CD8-positive, alpha-beta memory T cell (primary cell): ENCODE data around the gene KLHL13. TPM values are rescaled to one million over a fixed set of nuclear protein-coding genes. Genes with fewer than 3 reads are reported as not detected.

ENCODE experiments used
- CTCF ChIA-PET: fragments of 350-600 bp; sonication (Branson Sonifier 250); formaldehyde crosslinking; loops from one replicate; lab custom pipeline; 2021; ENCODE audit warnings: antibody characterized with exemption; lab: Charles Lee
- POLR2A ChIA-PET: fragments of 350-600 bp; sonication (Branson Sonifier 250); formaldehyde crosslinking; loops from one replicate; lab custom pipeline; 2021; ENCODE audit warnings: antibody characterized with exemption; lab: Charles Lee
- DNase-seq, 5 donors: peaks; one replicate each; pipeline versions ENCODE4 v3.0.0 to v3.0.0-alpha.2; 2020 to 2022; ENCODE audit warnings: mixed read lengths in 1 of 5
- H3K27ac ChIP-seq: one replicate; pipeline ENCODE4 v1.7.0; 2013; ENCODE audit warnings: low read depth, mild to moderate bottlenecking, low read length, moderate library complexity
- H3K27me3 ChIP-seq: 2 replicates; pipeline ENCODE4 v1.7.0; 2013; ENCODE audit warnings: low read length, mild to moderate bottlenecking; ENCODE audit not compliant: insufficient read depth, poor library complexity, severe bottlenecking
- H3K36me3 ChIP-seq: 2 replicates; pipeline ENCODE4 v1.7.0; 2013; ENCODE audit warnings: mild to moderate bottlenecking, low read length, moderate library complexity; ENCODE audit not compliant: insufficient read depth
- H3K4me1 ChIP-seq: 2 replicates; pipeline ENCODE4 v1.7.0; 2013; ENCODE audit warnings: mild to moderate bottlenecking, low read length, moderate library complexity; ENCODE audit not compliant: insufficient read depth
- H3K4me3 ChIP-seq: 2 replicates; pipeline ENCODE4 v1.7.0; 2013; ENCODE audit warnings: mild to moderate bottlenecking, low read length
- H3K9me3 ChIP-seq: 2 replicates; pipeline ENCODE4 v1.7.0; 2013; ENCODE audit warnings: mild to moderate bottlenecking, low read length
- H3K27ac Mint-ChIP-seq, 8 donors: one replicate each; pipeline ENCODE4 v1.8.0; 2020 to 2021; ENCODE audit warnings: mixed read lengths in 8 of 8, mild to moderate bottlenecking in 6 of 8, inconsistent platforms in 3 of 8, moderate library complexity in 3 of 8
- H3K27me3 Mint-ChIP-seq, 2 donors: one replicate each; pipeline ENCODE4 v1.8.0; 2020 to 2021; ENCODE audit warnings: mixed read lengths in 2 of 2, mild to moderate bottlenecking in 1 of 2, moderate library complexity in 1 of 2
- H3K36me3 Mint-ChIP-seq, 3 donors: one replicate each; pipeline ENCODE4 v1.8.0; 2020 to 2021; ENCODE audit warnings: mixed read lengths in 3 of 3, inconsistent platforms in 1 of 3, mild to moderate bottlenecking in 1 of 3
- H3K4me1 Mint-ChIP-seq, 3 donors: one replicate each; pipeline ENCODE4 v1.8.0; 2020 to 2021; ENCODE audit warnings: mixed read lengths in 3 of 3, inconsistent platforms in 1 of 3, mild to moderate bottlenecking in 1 of 3
- H3K4me3 Mint-ChIP-seq, 7 donors: one replicate each; pipeline ENCODE4 v1.8.0; 2020 to 2021; ENCODE audit warnings: mixed read lengths in 7 of 7, mild to moderate bottlenecking in 6 of 7, moderate library complexity in 4 of 7, inconsistent platforms in 2 of 7
- H3K9me3 Mint-ChIP-seq, 5 donors: one replicate each; pipeline ENCODE4 v1.8.0; 2020 to 2022; ENCODE audit warnings: mixed read lengths in 5 of 5, mild to moderate bottlenecking in 3 of 5, moderate library complexity in 2 of 5, inconsistent platforms in 1 of 5
- polyA plus RNA-seq: library from polyadenylated mRNA; unstranded; fragments of 300-500 nt; fragmentation: Illumina TruSeq; gene quantifications from one replicate; pipeline ENCODE4 v1.2.3, GENCODE V29; 2021
- total RNA-seq, 2 experiments: library from RNA; stranded (reverse); gene quantifications; one replicate each; pipeline ENCODE4 v1.2.3, GENCODE V29; 2021

The KLHL13 gene
- total and polyA plus RNA-seq, 3 experiments from 2014 or later: 0.11 to 0.24 (median 0.20) TPM

DNA sequence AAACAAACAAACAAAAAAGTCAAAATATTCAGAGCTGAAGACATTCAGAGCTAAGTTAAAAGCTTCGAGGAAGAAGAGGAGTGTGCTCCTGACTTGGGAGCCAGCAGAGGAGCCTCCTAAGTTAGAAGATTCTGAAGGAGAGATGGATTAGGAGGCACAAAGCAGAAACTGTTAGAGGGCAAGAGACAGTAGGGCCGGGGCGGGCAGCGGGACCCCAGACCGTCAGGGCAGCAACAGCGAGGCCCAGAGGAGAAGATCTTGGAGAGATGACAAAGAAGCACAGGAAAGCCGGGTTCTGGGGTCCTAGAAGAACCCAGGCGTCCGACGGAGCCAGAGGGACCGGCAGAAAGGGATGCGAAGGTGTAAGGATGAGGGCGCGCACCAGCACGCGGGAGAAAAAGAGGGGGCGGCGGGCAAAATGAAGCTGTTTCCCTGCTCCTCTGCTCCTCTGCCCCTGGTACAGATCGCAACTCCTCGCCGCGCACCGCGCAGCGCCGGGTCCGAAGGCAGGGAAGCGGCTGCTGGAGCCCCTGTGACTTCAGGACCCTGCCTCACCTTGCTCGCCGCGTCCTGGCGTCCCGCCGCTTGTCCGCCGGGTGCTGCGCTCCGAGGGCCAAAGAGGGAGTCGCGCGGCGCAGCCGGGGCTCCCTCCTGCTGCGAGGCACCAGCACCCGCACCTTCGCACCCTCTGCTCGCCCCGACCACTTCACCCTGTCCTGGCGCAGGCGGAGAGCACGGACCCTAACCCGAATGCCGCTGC is 477 bp downstream of the KLHL13 start:
- no peaks in the 10 kb centered on the region for H3K36me3 Mint-ChIP-seq
- Histone ChIP-seq H3K27me3 (no peaks in the 10 kb centered on the region), H3K9me3 (no peaks in the 10 kb centered on the region), H3K27ac (no peak overlapping the region), H3K4me1 (no peaks in the 10 kb centered on the region), H3K36me3 (no peaks in the 10 kb centered on the region), H3K4me3 (no peak overlapping the region)
- POLR2A ChIA-PET: no interaction called here
- H3K4me1 Mint-ChIP-seq: peaks cover 0 to 9% (median 6%) of the 10 kb centered on the region in 3 donors
- H3K4me3 Mint-ChIP-seq: peak overlapping the region; percentile 8 to 89 (median 49)
- H3K27me3 Mint-ChIP-seq: peaks cover 17 to 30% of the 10 kb centered on the region in 2 donors
- CTCF ChIA-PET: no interaction called here
- peak in 1 of 5 donors; percentile 29 for DNase-seq
- peaks cover 0 to 2% (median 1%) of the 10 kb centered on the region in 5 donors for H3K9me3 Mint-ChIP-seq
- H3K27ac Mint-ChIP-seq: no peak overlapping the region

DNA sequence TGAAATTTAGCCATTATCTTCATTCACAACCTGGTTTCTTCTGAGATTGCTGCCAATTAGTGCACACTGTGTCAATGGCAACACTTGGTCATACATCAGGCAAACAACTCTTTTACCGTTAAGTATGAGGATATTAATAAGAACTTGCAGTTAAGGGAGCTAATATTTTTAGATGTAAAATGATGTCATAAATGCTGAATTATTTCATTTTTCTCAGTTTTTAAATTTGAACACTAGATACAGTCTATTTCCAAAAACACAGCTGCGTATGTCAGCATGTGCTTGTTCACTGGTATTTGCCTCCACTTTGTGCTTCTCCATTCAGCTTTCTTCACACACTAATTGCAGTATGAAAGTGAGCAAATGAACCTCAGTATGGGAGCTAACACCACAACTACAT is 1.6 kb downstream of the KLHL13 start:
- Mint-ChIP-seq H3K36me3 (no peaks in the 10 kb centered on the region), H3K27ac (no peak overlapping the region), H3K27me3 (peaks cover 17 to 26% of the 10 kb centered on the region in 2 donors), H3K4me1 (peaks cover 0 to 9% (median 6%) of the 10 kb centered on the region in 3 donors), H3K9me3 (peaks cover 0 to 2% (median 1%) of the 10 kb centered on the region in 5 donors), H3K4me3 (no peak overlapping the region)
- Histone ChIP-seq H3K27me3 (no peaks in the 10 kb centered on the region), H3K4me3 (no peak overlapping the region), H3K27ac (no peak overlapping the region), H3K9me3 (no peaks in the 10 kb centered on the region), H3K36me3 (no peaks in the 10 kb centered on the region), H3K4me1 (no peaks in the 10 kb centered on the region)
- POLR2A ChIA-PET: no interaction called here
- no peak for DNase-seq
- CTCF ChIA-PET: no interaction called here

GRCh38 chrX:118109065-118109464 is 7.5 kb downstream of the KLHL13 start:
- H3K36me3 ChIP-seq: no peaks in the 10 kb centered on the region
- H3K4me3 ChIP-seq: no peak overlapping the region
- no peak overlapping the region for H3K27ac Mint-ChIP-seq
- DNase-seq: no peak
- no peaks in the 10 kb centered on the region for H3K36me3 Mint-ChIP-seq
- peaks cover 0 to 1% of the 10 kb centered on the region in 2 donors for H3K27me3 Mint-ChIP-seq
- H3K27ac ChIP-seq: no peak overlapping the region
- no peaks in the 10 kb centered on the region for H3K27me3 ChIP-seq
- H3K9me3 Mint-ChIP-seq: no peaks in the 10 kb centered on the region
- H3K4me1 Mint-ChIP-seq: no peaks in the 10 kb centered on the region
- no peak overlapping the region for H3K4me3 Mint-ChIP-seq
- no peaks in the 10 kb centered on the region for H3K4me1 ChIP-seq
- H3K9me3 ChIP-seq: no peaks in the 10 kb centered on the region
- CTCF ChIA-PET: no interaction called here
- POLR2A ChIA-PET: no interaction called here

- POLR2A ChIA-PET: no interaction called here
- no peaks in the 10 kb centered on the region for H3K4me1 Mint-ChIP-seq
- H3K27ac Mint-ChIP-seq: no peak overlapping the region
- CTCF ChIA-PET: no interaction called here
- H3K4me3 ChIP-seq: no peak overlapping the region
- no peaks in the 10 kb centered on the region for H3K9me3 Mint-ChIP-seq
- no peaks in the 10 kb centered on the region for H3K36me3 ChIP-seq
- H3K36me3 Mint-ChIP-seq: no peaks in the 10 kb centered on the region
- H3K27me3 ChIP-seq: no peaks in the 10 kb centered on the region
- no peak for DNase-seq
- no peak overlapping the region for H3K4me3 Mint-ChIP-seq
- H3K27ac ChIP-seq: no peak overlapping the region
- H3K9me3 ChIP-seq: no peaks in the 10 kb centered on the region
- H3K27me3 Mint-ChIP-seq: no peaks in the 10 kb centered on the region
- no peaks in the 10 kb centered on the region for H3K4me1 ChIP-seq
Observed at GRCh38 chrX:118108304-118108703, 8.3 kb downstream of the KLHL13 start.

- peaks cover 0 to 5% (median 1%) of the 10 kb centered on the region in 5 donors for H3K9me3 Mint-ChIP-seq
- CTCF ChIA-PET: no interaction called here
- H3K27ac ChIP-seq: no peak overlapping the region
- POLR2A ChIA-PET: no interaction called here
- H3K4me3 Mint-ChIP-seq: no peak overlapping the region
- no peak for DNase-seq
- H3K36me3 ChIP-seq: no peaks in the 10 kb centered on the region
- no peaks in the 10 kb centered on the region for H3K4me1 Mint-ChIP-seq
- H3K4me3 ChIP-seq: no peak overlapping the region
- no peaks in the 10 kb centered on the region for H3K9me3 ChIP-seq
- H3K4me1 ChIP-seq: no peaks in the 10 kb centered on the region
- no peak overlapping the region for H3K27ac Mint-ChIP-seq
- H3K27me3 Mint-ChIP-seq: no peaks in the 10 kb centered on the region
- no peaks in the 10 kb centered on the region for H3K36me3 Mint-ChIP-seq
- H3K27me3 ChIP-seq: no peaks in the 10 kb centered on the region
Observed at GRCh38 chrX:118100091-118100490, 16.5 kb downstream of the KLHL13 start.

DNA sequence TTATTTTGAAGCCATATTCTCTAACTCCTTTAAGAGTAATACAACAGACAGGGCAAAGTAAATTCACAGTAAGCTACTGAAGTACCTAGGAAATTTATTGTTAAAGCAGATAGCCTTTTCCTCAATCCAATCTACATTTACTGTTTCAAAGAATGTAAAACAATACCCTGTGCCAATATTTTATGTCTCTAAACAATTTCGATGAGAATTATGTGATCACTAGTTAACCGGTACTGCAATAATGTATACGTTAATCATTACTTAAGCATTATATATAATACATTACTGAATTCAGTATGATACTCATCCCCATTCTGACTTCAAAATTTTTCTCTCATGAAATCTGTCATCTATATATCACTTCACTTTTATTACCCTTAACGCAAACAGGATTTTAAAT is 28.5 kb downstream of the KLHL13 start:
- Histone ChIP-seq H3K9me3 (no peaks in the 10 kb centered on the region), H3K36me3 (no peaks in the 10 kb centered on the region), H3K27ac (no peak overlapping the region), H3K4me3 (no peak overlapping the region), H3K27me3 (no peaks in the 10 kb centered on the region), H3K4me1 (no peaks in the 10 kb centered on the region)
- H3K27me3 Mint-ChIP-seq: peaks cover 0 to 3% of the 10 kb centered on the region in 2 donors
- H3K9me3 Mint-ChIP-seq: peaks cover 0 to 15% (median 5%) of the 10 kb centered on the region in 5 donors
- DNase-seq: no peak
- H3K27ac Mint-ChIP-seq: no peak overlapping the region
- CTCF ChIA-PET: no interaction called here
- POLR2A ChIA-PET: no interaction called here
- H3K4me3 Mint-ChIP-seq: no peak overlapping the region
- H3K36me3 Mint-ChIP-seq: no peaks in the 10 kb centered on the region
- no peaks in the 10 kb centered on the region for H3K4me1 Mint-ChIP-seq

- no peak overlapping the region for H3K4me3 ChIP-seq
- H3K27me3 ChIP-seq: no peaks in the 10 kb centered on the region
- Mint-ChIP-seq H3K36me3 (no peaks in the 10 kb centered on the region), H3K4me1 (no peaks in the 10 kb centered on the region), H3K4me3 (no peak overlapping the region), H3K27me3 (no peaks in the 10 kb centered on the region), H3K9me3 (peaks cover 0 to 4% (median 0%) of the 10 kb centered on the region in 5 donors), H3K27ac (no peak overlapping the region)
- H3K4me1 ChIP-seq: no peaks in the 10 kb centered on the region
- no peak overlapping the region for H3K27ac ChIP-seq
- no peak for DNase-seq
- ChIA-PET CTCF (no interaction called here), POLR2A (no interaction called here)
- no peaks in the 10 kb centered on the region for H3K9me3 ChIP-seq
- no peaks in the 10 kb centered on the region for H3K36me3 ChIP-seq
Observed at GRCh38 chrX:118074196-118074595, 42.4 kb downstream of the KLHL13 start.

GRCh38 chrX:118066867-118067515 is 49.6 kb downstream of the KLHL13 start:
- POLR2A ChIA-PET: no interaction called here
- H3K27me3 Mint-ChIP-seq: peaks cover 0 to 5% of the 10 kb centered on the region in 2 donors

More at GRCh38 chrX:118066867-118067515, 49.6 kb downstream of the KLHL13 start:
- no peak overlapping the region for H3K27ac ChIP-seq
- no peaks in the 10 kb centered on the region for H3K4me1 Mint-ChIP-seq
- H3K27me3 ChIP-seq: no peaks in the 10 kb centered on the region
- peaks cover 0 to 2% (median 0%) of the 10 kb centered on the region in 5 donors for H3K9me3 Mint-ChIP-seq
- DNase-seq: no peak
- H3K36me3 Mint-ChIP-seq: no peaks in the 10 kb centered on the region
- no peaks in the 10 kb centered on the region for H3K9me3 ChIP-seq
- no peak overlapping the region for H3K4me3 ChIP-seq
- no peaks in the 10 kb centered on the region for H3K4me1 ChIP-seq
- H3K36me3 ChIP-seq: no peaks in the 10 kb centered on the region
- H3K4me3 Mint-ChIP-seq: no peak overlapping the region
- CTCF ChIA-PET: no interaction called here
- H3K27ac Mint-ChIP-seq: no peak overlapping the region
